Right atrium auricular region (tissue), 2 donors: ENCODE data around the gene DPEP2. TPM values are rescaled to one million over a fixed set of nuclear protein-coding genes. Genes with fewer than 3 reads are reported as not detected.

Experiments
- DNase-seq: peaks from one replicate; pipeline ENCODE4 v3.0.0-alpha.2; 2019; ENCODE audit warnings: low spot score
- H3K27ac ChIP-seq, 2 donors: fragments of 200-600 bp; sonication (generic); 1 replicate in 1 of 2; 2 replicates in 1 of 2; pipeline ENCODE4 v1.5.1; 2016 to 2019
- H3K27me3 ChIP-seq, 2 donors: fragments of 200-600 bp; sonication (generic); one replicate each; pipeline versions ENCODE4 v1.5.1 to v1.6.0; 2017 to 2019
- H3K36me3 ChIP-seq: fragments of 200-600 bp; sonication (generic); one replicate; pipeline ENCODE4 v1.5.1; 2016
- H3K4me1 ChIP-seq, 2 donors: fragments of 200-600 bp; sonication (generic); one replicate each; pipeline versions ENCODE4 v1.5.1 to v1.6.0; 2017 to 2019
- H3K4me3 ChIP-seq, 2 donors: fragments of 200-600 bp; sonication (generic); 1 replicate in 1 of 2; 2 replicates in 1 of 2; pipeline ENCODE4 v1.5.1; 2017 to 2019; ENCODE audit warnings: mild to moderate bottlenecking in 1 of 2, moderate library complexity in 1 of 2
- H3K9me3 ChIP-seq, 2 donors: fragments of 200-600 bp; sonication (generic); one replicate each; pipeline ENCODE4 v1.5.1; 2019
- CTCF ChIP-seq, 2 donors: fragments of 200-600 bp; sonication (generic); IDR thresholded peaks; one replicate each; pipeline ENCODE4 v1.5.1; 2019; ENCODE audit warnings: antibody characterized with exemption in 2 of 2
- total RNA-seq, 2 donors: library from RNA; depleted of rRNA; stranded (reverse); fragments of >200 nt; gene quantifications; one replicate each; pipeline ENCODE4 v1.1.0, GENCODE V29; 2016

The DPEP2 gene
- total RNA-seq, 2 donors from 2014 or later: 0.85 to 1.6 TPM

DNA sequence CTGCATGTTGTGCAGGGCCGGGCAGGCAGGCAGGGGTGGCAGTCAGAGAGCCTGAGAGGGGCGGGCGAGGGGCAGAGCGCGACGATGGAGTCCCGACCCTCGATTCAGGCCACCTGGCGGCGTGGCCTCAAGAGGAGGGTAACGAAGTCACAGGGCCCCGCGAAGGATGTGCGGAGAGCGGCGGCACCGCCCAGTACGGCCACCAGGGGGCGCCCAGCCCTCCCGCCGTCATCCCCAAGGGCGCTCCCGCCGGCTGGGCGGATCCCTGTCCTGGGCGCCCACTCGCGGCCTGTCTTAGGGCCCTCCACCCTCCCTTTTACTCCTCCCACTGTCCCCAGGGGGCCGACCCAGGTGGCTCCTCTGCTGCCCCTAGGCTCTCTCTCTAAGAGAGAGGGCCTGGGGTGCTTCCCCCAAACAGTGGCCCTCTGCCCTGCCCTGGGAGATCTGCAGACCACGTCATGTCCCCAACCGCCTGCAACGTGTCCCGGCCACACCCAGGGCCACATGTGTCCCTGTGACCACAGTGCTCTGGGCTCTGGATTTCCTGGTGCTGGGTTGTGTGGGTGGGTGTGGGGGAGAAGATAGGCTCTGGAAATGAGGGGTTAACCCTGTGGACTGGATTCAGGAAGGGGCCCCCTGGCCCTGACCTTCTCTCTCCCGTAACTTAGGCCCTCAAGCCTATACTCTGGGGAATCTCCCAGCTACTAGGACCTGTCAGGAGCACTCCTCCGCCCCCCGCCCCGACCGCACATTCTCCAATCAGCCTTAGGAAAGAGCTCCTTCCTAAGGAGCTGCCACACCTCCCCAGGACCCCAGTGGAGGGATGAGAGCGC is 5.9 kb downstream of the DPEP2 start:
- Histone ChIP-seq H3K4me1 (peaks cover 0 to 13% of the 10 kb centered on the region in 2 donors), H3K9me3 (no peaks in the 10 kb centered on the region), H3K4me3 (peak overlapping the region; percentile 26 to 44), H3K27me3 (no peaks in the 10 kb centered on the region), H3K27ac (peak overlapping the region; percentile 67 to 79), H3K36me3 (no peaks in the 10 kb centered on the region)
- peak; percentile 100 for TF ChIP-seq CTCF (IDR thresholded peaks at IDR 0.05)
- DNase-seq: peak; percentile 79

DNA sequence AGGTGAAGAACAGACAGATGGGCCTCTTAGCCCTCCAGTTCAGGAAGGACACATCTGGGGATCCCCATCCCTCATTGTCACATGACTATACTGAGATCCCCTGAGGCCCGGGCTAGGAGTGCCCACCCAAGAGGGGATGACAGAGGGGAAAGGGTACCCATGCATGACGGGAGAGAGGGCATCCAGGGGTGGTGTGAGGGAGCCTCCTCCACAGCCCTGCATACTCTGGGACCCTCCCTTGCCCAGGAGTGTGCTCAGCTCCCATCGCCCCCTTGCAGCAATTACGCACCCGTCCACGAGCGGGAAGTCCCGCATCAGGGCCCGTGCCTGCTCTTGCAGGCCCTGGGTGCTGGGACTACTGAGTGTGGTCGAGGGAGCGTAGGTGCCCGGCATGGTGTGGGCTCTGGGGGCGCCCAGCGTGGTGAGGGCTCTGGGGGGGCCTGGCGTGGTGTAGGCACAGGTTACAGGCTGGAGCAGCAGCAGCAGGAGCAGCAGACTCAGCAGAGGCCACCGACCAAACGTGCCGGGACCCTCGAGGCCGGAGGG is 6.5 kb downstream of the DPEP2 start:
- H3K4me3 ChIP-seq: peak overlapping the region in 1 of 2 donors; percentile 44
- peak overlapping the region in 1 of 2 donors; percentile 79 for H3K27ac ChIP-seq
- DNase-seq: no peak
- no peak for TF ChIP-seq CTCF (IDR thresholded peaks at IDR 0.05)
- H3K9me3 ChIP-seq: no peaks in the 10 kb centered on the region
- no peaks in the 10 kb centered on the region for H3K27me3 ChIP-seq
- H3K4me1 ChIP-seq: peaks cover 0 to 13% of the 10 kb centered on the region in 2 donors
- H3K36me3 ChIP-seq: no peaks in the 10 kb centered on the region

GRCh38 chr16:67990018-67990386 is 9.3 kb downstream of the DPEP2 start:
- Histone ChIP-seq H3K4me1 (peaks cover 0 to 21% of the 10 kb centered on the region in 2 donors), H3K9me3 (no peaks in the 10 kb centered on the region), H3K27me3 (no peaks in the 10 kb centered on the region), H3K27ac (no peak overlapping the region), H3K36me3 (no peaks in the 10 kb centered on the region), H3K4me3 (no peak overlapping the region)
- DNase-seq: no peak
- no peak for TF ChIP-seq CTCF (IDR thresholded peaks at IDR 0.05)

DNA sequence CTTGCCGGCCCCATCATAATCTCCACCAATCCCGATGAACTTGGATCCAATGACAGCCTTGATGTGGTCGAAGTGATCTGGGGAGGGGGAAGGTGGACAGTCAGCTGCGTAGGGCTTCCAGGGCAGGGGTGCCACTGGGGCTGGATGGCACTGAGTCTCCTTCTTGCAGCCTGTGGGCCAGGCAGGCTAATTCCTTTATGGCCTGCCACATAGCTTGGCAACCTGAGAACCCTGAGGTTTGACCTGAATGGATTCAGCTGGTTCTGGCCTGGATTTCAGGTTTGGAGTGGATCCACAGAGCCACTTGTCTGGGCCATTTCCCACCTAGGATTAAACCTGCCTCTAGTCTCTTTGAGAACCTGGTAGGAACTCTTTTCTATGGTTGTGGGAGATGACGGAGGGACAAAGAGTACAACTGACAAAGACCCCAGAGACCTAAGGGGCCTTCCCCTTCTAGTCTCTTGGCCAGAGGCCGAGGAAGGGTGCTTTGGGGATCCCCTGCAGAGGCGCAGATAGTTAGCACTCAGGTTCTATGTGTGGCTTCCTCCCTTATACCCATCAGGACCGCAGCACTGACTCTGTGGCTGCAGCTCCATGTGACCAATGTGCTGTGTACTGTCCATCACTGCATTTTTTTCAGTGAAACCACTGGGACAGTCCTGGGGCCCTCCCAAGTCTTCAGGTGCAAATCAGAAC is 9.8 kb downstream of the DPEP2 start:
- DNase-seq: no peak
- peaks cover 0 to 26% of the 10 kb centered on the region in 2 donors for H3K4me1 ChIP-seq

DNA sequence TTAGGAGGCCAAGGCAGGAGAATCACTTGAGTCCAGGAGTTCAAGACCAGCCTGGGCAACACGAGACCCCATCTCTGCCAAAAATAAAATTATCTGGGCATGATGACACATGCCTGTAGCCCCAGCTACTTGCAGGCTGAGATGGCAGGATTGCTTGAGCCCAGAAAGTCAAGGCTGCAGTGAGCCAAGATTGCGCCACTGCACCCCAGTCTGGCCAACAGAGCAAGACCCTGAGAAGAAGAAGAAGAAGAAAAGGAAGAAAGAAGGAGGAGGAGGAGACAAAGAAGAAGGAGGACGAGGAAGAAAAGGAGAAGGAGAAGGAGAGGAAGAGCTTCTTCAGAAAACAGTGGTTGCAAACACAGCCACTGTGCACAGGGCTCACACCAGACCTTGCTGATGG is 10.6 kb downstream of the DPEP2 start:
- DNase-seq: no peak
- Histone ChIP-seq H3K27ac (no peak overlapping the region), H3K27me3 (no peaks in the 10 kb centered on the region), H3K36me3 (no peaks in the 10 kb centered on the region), H3K4me1 (peaks cover 0 to 29% of the 10 kb centered on the region in 2 donors), H3K4me3 (no peak overlapping the region), H3K9me3 (no peaks in the 10 kb centered on the region)
- TF ChIP-seq CTCF (IDR thresholded peaks at IDR 0.05): no peak

More for the DNA sequence above, 9.8 kb downstream of the DPEP2 start:
- H3K4me3 ChIP-seq: no peak overlapping the region
- no peak overlapping the region for H3K27ac ChIP-seq
- no peaks in the 10 kb centered on the region for H3K27me3 ChIP-seq
- no peaks in the 10 kb centered on the region for H3K9me3 ChIP-seq
- TF ChIP-seq CTCF (IDR thresholded peaks at IDR 0.05): no peak
- H3K36me3 ChIP-seq: no peaks in the 10 kb centered on the region
